Coronary artery (tissue), 2 donors: Measurements from ENCODE around the gene KRT72.

ENCODE experiments used
- DNase-seq: peaks from one replicate; pipeline ENCODE4 v3.0.0-alpha.2; 2017; ENCODE audit warnings: low spot score
- H3K27ac ChIP-seq, 2 donors: fragments of 200-600 bp; sonication (generic); one replicate each; pipeline ENCODE4 v1.5.1; 2016 to 2019
- H3K4me3 ChIP-seq: fragments of 200-600 bp; sonication (generic); 2 replicates; pipeline ENCODE4 v1.5.1; 2016; ENCODE audit warnings: mild to moderate bottlenecking, moderate library complexity
- TF ChIP-seq, protein P1 (sequence below): fragments of 200-600 bp; sonication (generic); IDR thresholded peaks from one replicate; pipeline ENCODE4 v1.5.1; 2019; ENCODE audit warnings: antibody characterized with exemption

Gene KRT72

DNA sequence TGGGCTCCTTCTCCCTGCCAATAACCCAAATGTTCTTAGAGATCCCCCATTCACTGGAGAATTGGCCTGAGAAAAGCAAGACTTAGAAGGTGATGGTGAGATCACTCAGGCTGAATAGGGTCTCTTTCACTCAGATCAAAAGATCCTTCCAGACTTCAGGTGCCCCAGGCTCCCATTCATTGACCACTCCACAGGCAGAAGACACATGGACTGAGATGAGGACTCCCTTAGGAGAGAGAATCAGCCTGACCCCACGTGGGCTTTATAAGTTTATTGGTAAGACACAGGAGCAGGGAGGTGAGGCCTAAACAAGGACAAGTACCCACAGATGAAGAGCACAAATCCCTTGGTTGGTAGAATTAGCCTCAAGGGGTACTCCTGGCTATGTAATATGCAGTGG lies 6.1 kb upstream of the KRT72 start:
- no peak overlapping the region for H3K4me3 ChIP-seq
- TF ChIP-seq, protein P1, sequence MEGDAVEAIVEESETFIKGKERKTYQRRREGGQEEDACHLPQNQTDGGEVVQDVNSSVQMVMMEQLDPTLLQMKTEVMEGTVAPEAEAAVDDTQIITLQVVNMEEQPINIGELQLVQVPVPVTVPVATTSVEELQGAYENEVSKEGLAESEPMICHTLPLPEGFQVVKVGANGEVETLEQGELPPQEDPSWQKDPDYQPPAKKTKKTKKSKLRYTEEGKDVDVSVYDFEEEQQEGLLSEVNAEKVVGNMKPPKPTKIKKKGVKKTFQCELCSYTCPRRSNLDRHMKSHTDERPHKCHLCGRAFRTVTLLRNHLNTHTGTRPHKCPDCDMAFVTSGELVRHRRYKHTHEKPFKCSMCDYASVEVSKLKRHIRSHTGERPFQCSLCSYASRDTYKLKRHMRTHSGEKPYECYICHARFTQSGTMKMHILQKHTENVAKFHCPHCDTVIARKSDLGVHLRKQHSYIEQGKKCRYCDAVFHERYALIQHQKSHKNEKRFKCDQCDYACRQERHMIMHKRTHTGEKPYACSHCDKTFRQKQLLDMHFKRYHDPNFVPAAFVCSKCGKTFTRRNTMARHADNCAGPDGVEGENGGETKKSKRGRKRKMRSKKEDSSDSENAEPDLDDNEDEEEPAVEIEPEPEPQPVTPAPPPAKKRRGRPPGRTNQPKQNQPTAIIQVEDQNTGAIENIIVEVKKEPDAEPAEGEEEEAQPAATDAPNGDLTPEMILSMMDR: no peak
- H3K27ac ChIP-seq: no peak overlapping the region
- DNase-seq: no peak

DNA sequence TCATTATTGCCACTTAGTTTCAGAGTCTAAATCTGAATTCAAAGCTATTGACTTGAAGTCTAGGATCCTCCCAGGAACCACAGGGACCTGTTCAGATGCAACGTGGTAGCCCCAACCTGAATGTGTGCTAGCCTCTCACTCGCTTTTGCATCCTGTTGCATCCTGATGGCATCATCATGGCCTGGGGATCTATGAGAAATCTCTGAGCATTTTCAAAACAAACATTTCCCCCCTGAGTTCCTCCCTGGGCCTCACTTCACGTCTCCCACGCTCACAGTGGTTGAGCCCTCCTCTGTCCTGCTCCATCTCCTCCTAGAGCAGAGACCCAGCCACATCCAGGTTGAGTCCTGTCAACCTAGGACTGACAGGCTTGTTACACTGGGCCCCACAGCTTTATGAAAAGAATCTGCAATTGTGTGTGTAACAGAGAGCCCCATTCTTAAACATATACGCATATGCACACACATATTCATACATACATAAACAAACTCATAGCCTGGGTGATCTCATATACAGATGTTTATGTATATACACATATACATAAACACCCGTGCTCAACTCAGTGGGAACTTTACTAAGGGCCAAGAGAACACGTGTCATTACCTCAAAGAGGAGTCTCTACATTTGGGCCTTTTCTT lies 5.4 kb upstream of the KRT72 start:
- no peak overlapping the region for H3K4me3 ChIP-seq
- TF ChIP-seq, protein P1: no peak
- H3K27ac ChIP-seq: no peak overlapping the region
- peak; percentile 47 for DNase-seq

DNA sequence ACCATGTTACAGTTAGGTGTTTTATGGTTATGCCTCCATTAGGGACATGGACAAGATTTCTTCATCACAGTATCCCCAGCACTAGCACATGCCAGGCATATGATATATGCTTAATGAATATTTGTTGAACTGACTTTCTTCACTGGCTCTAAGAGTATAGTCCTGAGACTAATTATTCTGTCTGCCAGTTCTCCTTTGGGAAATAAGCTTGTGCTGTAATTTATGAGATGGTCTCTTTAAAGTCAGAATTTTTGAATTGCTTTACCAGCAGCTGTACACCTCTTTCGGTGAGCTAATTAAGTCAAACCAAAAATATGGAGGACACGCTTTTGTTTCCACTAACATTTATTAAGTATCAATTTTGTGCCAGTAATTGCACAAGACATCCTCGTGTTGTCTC lies 4.8 kb upstream of the KRT72 start:
- Histone ChIP-seq H3K27ac (no peak overlapping the region), H3K4me3 (no peak overlapping the region)
- no peak for DNase-seq
- TF ChIP-seq, protein P1: no peak

DNA sequence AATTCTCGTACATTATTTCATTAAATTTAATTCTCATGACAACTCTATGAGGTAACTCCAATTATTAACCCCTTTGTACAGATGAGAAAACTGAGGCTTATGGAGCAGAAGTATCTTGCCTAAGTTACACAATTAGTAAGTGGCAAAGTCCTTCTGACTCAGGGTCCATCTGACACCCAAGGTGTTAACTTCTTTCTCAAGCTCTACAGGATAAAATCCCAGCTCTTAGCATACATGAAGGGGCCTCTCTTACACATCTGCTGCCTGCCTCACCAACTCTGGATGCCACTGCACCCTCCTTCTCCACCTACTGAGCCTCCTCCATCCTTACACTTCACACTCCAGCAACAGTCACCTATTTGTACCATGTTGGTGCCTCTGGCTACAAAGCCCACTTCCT lies 4.3 kb upstream of the KRT72 start:
- TF ChIP-seq, protein P1: no peak
- no peak for DNase-seq
- Histone ChIP-seq H3K4me3 (no peak overlapping the region), H3K27ac (no peak overlapping the region)

DNA sequence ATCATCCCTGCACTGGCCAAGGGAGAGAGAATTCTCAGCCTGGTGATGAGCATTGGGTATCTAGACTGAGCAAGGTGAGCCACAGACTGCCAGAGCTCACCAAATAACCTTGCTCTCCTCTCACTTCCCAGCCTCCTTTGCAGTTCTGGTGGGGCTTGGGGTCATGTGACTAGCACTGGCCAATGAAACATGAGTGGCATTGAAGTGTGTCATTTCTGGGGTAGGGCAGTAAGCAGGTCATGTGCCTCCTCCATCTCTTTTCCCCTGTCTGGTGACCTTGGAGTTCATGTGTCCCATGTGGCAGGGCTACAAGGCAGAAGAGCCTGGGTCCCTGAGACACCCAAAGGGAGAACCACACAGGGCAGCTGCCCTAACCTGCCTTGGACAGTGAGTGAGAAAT lies 3.6 kb upstream of the KRT72 start:
- TF ChIP-seq, protein P1: no peak
- peak; percentile 22 for DNase-seq
- Histone ChIP-seq H3K4me3 (no peak overlapping the region), H3K27ac (no peak overlapping the region)

DNA sequence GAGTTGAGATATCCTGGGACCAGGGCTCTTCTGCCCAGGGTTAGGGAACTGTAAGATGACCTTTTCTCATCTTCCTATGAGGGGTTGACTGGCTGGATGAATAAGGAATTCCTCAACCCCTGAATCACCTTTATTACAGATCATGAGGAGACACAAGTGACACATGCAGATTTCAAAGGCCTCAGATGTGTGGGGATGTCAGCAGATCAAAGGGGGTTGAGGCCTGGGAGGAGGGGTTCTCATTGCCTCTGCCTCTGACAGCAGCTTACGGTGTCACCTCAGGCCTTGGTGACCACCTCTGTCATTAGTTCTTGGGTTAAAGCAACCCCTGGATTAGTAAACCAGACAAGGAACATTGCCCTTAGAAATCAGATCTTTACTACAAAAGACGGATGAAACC lies 2.1 kb upstream of the KRT72 start:
- H3K27ac ChIP-seq: no peak overlapping the region
- DNase-seq: no peak
- TF ChIP-seq, protein P1: no peak
- no peak overlapping the region for H3K4me3 ChIP-seq

DNA sequence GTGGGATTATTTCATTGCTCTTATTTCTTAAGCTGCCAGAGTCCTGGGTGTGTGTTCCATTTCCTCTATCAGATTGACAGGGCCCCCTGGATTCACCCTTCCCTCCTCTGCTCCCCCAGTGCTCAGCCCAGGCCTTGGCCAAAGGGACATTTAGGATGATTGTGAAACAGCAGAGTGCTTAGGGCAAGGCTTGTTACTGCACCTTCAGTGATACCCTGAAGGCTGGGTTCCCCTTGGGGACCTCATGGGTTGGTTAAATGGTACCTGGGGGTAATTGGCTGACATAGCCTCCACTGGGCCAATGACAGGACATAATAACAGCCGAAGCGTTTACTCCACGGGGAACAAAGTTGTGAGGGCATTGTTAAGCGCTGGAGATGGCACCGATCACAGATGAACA lies 1.3 kb upstream of the KRT72 start:
- Histone ChIP-seq H3K4me3 (no peak overlapping the region), H3K27ac (no peak overlapping the region)
- TF ChIP-seq, protein P1: no peak
- peak; percentile 35 for DNase-seq
